ENCODE results near the gene GPR84.

DNA sequence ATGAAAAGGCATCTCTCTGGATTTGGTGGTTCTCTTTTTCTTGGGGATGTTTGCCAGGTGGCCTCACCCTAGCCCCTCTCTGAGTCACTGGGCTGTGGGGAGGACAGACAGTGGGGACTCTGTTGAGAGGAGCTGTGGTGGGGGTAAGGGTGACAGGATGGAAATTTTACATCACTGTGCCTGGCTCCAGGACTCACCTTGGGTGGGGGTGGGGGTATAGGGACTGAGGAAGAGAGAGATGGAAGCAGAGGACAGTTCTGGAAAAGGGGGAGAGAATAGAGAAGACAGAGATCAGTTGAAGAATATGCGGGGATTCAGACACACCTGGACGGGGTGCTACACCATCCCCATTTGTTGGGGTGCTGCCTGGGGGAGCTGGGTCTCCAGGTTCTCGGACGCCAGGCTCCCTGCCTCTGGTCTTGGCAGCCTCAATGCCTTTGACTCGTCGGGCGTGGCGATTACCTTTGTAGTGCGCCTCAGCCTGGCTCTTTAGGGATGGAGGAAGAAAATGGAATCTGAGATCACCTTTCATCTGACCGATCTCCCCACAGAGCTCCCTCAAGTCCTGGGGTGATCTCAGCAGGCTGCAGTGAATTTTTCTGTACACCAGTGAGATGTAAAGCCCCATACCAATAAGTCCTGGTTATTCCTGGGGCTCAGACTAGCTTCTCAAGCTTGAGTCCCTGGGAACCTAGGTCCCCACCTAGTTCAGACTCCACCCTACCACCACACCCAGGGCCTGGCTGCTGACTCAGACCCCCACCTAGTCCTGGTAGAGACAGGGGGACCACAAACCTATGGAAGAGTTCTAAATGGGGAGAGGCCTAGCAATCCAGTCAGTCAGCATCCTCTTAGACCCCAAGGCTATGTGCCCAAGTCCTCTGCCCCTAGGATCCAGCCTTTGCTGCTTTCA lies 9.6 kb upstream of the GPR84 start:
- TF ChIP-seq, protein P1, sequence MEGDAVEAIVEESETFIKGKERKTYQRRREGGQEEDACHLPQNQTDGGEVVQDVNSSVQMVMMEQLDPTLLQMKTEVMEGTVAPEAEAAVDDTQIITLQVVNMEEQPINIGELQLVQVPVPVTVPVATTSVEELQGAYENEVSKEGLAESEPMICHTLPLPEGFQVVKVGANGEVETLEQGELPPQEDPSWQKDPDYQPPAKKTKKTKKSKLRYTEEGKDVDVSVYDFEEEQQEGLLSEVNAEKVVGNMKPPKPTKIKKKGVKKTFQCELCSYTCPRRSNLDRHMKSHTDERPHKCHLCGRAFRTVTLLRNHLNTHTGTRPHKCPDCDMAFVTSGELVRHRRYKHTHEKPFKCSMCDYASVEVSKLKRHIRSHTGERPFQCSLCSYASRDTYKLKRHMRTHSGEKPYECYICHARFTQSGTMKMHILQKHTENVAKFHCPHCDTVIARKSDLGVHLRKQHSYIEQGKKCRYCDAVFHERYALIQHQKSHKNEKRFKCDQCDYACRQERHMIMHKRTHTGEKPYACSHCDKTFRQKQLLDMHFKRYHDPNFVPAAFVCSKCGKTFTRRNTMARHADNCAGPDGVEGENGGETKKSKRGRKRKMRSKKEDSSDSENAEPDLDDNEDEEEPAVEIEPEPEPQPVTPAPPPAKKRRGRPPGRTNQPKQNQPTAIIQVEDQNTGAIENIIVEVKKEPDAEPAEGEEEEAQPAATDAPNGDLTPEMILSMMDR (IDR thresholded peaks at IDR 0.05): no peak
- no peak for TF ChIP-seq POLR2A (IDR thresholded peaks at IDR 0.05)
- TF ChIP-seq EP300 (IDR thresholded peaks at IDR 0.05): no peak
- TF ChIP-seq POLR2AphosphoS5 (IDR thresholded peaks at IDR 0.05): no peak
